Measurements from ENCODE around the gene LINC01488. TPM values are rescaled to one million over a fixed set of nuclear protein-coding genes. Genes with fewer than 3 reads are reported as not detected.

The LINC01488 gene
- total and polyA plus RNA-seq, 9 of the 15 experiments (the other 6 are each of a cell fraction or from before 2014, with no cell fraction given): not detected

- peak; percentile 58 for TF ChIP-seq MGA (IDR thresholded peaks at IDR 0.05)
- no peak for TF ChIP-seq POLR3G (IDR thresholded peaks at IDR 0.05; ENCODE audit: extremely low read depth, insufficient read length, insufficient replicate concordance)
- no peak for TF ChIP-seq ZBTB40 (IDR thresholded peaks at IDR 0.05)
- TF ChIP-seq ZBTB40 (CRISPR knock-in tag; IDR thresholded peaks at IDR 0.05): no peak
- peak; percentile 91 for TF ChIP-seq JUN (IDR thresholded peaks at IDR 0.05; ENCODE audit: borderline replicate concordance, low read depth, low read length)
- no peak; the same call in 1 of the 2 replicates for TF ChIP-seq JUN (CRISPR knock-in tag; IDR thresholded peaks at IDR 0.05; ENCODE audit: borderline replicate concordance)
Observed at GRCh38 chr11:69449320-69450063, 32.0 kb upstream of the LINC01488 start (continued).

Data from K562 (cell line).